Stromal cell of bone marrow (primary cell): ENCODE measurements around the gene KCNK10.

Source experiments
- DNase-seq: peaks from one replicate; pipeline ENCODE4 v3.0.0-alpha.2; 2012; ENCODE audit warnings: low read depth

Gene KCNK10

DNA sequence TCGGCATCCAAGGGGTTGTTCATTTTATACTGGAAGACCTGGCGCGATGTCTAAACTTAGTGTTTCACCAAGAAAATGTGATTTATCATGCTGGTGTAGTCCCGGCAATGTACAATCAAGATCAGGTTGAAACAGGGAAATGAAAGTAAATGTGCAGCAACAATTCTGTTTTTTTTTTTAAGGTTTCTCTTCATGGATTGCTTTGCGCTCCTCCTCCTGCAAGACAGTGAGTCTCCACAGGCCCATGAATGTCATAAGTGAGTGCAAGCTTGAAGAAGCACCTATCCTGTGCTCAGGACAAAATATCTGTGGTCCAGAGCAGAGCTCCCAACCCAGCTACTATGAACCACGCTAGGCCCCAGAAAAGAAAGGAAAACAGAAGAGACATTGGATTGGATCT, 143.4 kb downstream of the KCNK10 start:
- no peak for DNase-seq

DNA sequence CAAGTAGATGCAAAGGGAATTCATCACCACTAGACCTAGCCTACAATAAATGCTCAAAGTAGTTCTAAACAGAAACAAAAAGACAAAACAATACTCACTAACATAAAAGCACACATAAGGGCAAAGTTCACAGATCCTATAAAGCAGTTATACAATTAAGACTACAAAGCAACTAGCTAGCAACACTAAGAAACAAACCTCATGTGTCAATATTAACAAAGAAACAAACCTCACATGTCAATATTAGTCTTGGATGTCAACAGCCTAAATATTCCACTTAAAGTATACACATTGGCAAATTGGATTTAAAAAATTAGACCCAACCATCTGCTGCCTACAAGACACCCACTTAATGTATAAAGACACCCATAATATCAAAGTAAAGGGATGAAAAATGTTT, 152.7 kb downstream of the KCNK10 start:
- no peak for DNase-seq

DNA sequence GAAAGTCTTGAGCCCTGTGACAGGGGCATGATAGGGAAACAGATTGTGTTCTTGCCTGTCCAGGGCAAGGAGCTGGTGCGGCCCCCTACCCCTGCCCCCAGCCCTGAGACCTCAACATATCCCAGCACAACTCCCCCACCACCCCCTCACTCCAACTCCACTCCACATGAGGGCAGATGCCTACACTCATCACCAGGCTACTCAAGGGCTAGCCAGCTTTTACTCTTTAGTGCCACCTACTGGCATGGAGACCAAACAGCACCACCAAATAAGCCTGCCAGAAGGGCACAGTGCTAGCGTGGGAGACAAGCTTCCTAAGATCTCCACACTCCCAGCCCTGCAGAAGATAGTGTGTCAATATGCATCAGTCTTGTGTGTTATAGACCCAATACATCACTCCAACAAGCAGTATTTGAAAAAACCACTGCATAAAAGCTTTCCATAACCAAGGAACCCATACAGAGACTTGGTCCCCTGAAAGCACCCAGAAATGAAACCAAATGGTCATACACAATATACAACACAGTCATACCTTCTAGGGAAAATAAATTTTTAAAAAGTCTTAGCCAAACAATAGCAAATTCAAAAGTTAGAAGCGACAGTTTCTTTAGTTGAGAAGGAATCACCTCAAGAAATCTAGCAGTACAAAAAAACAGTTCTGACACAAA, 154.4 kb downstream of the KCNK10 start:
- peak; percentile 21 for DNase-seq

DNA sequence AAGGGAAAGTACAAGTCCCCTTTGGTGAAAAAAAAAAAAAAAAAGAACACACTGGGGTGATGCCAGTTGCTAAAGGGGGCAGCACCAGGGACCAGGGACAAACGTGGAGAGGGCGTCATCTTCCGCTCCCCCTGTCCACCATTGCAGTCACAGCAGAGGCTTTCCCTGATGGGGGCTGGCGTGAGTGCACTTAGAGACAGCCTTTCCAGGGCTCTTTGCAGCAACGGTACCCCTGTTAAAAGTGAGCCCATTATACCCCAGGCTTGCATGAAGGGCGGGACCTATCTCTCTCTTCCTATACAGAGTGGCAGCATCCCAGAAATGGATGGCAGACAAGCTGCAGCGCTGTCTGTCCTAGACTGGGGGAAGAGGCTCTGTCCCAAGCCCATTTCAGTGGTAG, 155.0 kb downstream of the KCNK10 start:
- no peak for DNase-seq

DNA sequence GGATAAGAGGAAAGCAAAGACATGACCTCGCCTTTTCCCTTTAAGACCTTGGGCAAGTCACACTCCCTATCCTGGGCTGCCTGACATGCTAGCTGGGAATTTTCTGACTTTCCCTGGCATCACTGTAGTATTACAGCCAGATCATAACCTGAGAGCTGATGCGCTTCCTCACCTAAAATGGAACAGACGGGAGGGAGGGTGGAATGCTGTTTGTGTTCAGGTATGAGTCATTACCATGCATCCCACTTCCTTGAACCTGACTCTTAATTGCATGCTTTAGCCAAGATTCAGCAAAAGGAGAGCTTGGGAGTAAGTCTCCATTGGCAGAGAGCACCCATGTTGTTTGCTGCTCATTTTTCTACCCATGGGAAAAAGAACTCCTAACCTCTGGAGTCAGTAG, 156.5 kb downstream of the KCNK10 start:
- no peak for DNase-seq

DNA sequence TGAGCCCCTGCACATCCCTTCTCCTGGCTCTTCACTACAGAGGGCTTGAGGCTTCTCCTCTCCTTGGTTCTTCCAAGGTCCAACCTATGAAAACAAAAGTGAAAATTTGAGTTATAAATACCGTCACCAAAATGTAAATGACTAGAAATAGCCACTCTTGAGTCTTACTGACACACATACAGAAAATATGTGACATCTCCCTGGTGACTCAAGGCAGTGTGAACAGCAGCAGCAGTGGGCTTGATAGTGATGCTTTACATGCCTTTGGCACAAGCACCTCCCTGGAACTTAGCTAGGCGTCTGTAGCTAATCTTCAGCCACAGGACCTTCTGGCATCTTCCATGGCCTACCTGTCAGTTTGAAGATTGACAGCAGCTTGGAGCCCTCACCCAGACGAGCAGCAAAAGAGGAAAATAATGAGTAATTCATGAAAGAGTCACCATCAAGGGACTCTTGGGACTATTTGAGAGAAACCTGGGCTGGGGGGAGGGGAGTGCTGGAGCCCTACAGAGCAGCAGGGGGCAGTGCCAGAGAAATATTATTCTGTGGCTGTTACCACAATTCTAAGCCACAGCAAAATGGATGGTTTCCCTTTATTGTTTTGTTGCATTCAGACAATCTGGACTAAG, 158.0 kb downstream of the KCNK10 start:
- no peak for DNase-seq

DNA sequence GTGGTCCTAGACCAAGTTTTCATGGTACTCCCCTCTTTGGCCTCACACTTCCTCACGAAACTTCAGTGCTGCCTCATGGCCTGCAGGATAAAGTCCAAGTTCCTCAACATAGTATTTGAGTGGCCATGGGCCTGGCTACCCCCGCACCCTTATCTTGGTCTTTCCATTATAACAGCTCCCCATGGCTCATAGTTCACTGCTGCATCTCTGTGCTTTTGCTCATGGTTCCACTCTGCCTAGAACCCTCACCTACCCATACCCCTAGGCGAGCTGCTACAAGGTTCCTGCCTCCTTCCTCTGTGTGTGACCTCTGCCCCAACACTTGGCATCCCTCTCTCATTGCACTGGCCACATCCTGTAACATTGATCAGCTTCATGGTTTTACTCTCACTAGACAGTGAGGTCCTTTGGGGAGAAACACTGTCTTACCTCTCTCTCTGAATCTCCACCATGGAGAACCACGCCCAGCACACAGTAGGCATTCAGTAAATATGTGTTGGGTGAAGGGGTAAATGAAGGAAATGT, 159.3 kb downstream of the KCNK10 start:
- no peak for DNase-seq

DNA sequence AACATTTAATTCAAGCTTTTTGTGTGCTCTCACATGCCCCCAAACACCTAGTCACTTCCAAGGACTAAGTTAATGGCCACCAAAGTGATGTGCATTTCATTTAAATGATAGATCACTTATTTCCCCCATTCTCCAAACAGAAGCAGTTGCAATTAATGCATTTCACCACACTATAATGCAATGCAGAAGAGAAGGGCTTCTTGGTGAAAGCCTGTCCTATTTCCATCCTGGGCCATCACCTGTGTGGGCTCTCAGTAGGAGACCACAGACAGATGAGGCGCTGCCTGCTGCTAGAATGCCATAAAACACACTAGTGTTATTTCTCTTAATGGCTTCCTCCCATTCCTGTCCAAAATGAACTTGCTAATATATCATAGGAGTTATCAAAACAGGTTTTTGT, 166.9 kb downstream of the KCNK10 start:
- DNase-seq = no peak

DNA sequence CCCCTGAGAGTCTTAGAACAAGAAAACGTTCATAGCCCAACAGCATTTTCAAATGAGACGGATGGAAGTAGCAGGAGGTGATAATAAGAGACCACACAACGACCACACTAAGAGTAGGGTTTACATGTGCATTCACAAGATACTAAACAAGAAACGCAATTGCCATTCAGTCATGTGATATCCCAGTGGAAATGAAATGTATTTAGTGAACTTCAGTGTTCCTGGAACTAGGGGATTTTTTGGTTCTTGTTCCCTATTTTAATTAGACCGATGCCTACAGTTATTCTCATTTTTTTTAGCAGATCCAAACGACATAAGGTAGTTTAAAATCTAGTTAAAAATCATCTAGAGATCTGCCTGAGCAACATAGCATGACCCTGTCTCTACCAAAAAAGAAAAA, 168.1 kb downstream of the KCNK10 start:
- DNase-seq = no peak

DNA sequence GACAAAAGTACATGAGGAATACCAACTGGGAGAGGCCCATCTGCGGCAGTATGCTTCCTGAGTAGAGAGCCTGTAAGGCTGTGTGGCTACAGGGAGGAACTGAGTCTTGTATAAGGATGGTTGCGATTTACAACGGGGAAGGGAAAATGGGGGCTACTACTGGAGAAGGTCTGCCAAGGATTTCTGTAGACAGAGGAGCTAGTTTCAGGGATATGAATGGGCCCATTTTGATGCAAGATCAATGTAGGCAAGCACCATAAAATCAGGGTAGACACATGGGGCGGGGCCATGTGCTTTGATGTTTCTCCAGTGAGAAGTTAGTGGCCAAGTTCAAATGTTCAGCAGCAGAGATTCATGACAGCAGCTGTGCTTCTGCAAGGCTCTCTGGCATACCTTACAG, 168.7 kb downstream of the KCNK10 start:
- no peak for DNase-seq

DNA sequence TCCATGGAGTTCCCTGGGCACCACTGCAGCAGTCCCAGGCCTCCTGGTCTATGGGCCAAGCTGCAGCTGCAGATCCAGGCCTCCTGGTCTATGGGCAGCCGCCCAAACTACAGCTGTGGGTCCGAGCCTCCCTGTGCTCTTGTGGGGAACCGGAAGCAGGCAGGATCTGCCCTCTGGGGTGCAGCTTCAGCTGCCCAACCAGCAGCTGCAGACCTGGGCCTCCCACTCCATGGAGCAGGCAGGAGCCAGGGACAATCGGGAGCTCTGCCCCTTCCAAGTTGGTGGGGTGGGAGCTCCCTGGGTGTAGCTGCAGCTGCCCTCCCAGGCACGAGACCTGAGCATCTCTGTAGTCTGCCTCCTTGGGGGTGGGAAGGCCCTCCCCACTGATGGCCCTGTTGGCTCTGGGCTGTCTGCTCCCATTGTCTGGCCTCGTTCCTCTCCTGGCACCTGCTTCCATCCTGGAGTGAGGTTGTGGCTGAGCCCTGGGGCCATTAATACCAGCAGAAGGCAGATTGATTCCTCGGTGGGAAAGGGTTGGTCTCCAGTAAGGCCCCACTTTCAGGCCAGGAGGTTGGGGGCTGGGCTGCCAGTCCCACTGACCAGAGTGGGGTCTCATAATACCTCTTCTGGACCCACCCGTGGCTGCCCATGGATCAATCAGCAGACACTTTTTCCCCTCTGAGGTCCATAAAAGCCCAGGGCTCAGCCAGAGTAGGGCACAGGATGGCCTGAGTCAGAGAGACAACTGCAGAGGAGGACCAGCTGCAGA, 176.0 kb downstream of the KCNK10 start:
- DNase-seq = no peak

DNA sequence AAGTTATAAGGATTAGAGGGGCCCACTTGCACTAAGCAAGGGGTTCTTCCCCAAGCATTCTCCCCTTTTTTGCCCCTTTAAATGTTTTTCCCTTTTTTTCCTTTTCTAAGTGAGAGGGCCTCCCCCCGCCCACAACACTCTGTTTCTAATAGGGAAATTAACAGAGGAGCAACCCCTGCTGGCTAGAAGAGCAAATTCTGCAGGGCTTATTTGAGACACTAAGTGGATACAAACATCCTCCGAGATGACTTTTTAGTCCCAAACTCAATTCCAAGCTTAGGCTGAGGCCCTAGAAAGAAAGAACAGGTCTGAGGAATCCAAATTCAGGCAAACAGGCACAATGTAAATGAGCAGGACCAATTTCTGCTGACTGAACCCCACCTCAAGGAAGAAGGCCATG, 179.3 kb downstream of the KCNK10 start:
- DNase-seq = no peak

DNA sequence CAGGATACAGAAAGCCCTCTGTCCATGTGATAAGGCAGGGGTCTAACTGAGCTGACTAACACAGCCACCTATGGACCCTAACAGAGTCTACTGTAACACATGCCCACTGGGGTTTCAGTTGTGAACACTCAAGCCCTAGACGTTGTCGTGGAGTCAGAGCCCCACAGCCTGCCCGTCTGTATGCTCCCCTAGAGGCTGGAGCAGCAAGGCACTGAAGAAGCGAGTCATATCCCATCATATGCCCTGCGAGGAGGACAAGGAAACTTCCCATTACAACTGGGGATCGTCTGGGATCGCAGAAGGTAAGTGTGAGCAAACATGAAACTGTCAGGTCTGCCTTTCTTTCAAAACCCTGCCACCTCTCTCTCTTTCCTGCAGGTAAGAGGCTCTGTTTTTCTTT, 180.1 kb downstream of the KCNK10 start:
- DNase-seq = no peak

DNA sequence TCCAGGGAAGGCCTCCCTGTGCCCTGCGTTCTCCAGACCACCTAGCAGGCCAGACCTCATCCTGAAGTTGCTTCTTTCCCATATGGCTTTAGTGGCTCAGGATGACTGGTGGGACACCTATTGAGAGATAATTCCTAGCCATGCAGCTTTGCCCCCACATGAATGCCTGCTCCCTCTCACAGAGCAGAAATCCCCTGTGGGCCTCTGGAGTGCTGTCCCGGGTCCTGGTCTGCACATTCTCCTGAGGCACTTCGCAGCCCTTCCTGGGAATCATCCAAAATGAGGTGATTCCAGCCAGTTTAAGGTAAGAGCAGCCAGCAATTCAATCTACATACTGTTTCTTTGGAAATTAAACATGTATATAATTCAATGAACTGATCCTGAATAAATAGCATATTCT, 182.2 kb downstream of the KCNK10 start:
- DNase-seq = no peak

DNA sequence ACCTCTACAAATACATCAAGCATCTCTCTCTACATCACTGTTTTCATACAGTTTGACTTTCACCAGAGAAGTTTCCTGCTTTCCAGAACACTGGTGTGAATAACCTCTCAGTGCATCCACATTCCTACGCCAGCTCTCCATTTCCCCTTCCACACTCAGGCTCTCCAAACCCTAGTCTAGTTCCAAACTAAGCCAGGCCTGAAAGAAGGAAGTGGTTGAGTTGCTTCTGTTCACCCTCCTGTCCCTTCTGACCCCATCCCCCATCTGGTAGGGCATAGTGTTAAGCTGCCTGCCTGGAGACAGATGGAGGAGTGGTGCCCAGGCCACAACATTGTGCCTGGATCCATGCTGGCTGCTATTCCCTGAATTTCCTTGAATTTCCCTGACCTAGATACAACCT, 185.7 kb downstream of the KCNK10 start:
- no peak for DNase-seq
